HG03159 (cell line): ENCODE results near the gene HDAC8.

Source experiments
- ATAC-seq: cut with Tn5 transposase; IDR thresholded peaks from one replicate; pipeline ENCODE4 v1.9.1; 2021; ENCODE audit warnings: mild to moderate bottlenecking, moderate library complexity; ENCODE audit not compliant: unreplicated experiment

Gene HDAC8

DNA sequence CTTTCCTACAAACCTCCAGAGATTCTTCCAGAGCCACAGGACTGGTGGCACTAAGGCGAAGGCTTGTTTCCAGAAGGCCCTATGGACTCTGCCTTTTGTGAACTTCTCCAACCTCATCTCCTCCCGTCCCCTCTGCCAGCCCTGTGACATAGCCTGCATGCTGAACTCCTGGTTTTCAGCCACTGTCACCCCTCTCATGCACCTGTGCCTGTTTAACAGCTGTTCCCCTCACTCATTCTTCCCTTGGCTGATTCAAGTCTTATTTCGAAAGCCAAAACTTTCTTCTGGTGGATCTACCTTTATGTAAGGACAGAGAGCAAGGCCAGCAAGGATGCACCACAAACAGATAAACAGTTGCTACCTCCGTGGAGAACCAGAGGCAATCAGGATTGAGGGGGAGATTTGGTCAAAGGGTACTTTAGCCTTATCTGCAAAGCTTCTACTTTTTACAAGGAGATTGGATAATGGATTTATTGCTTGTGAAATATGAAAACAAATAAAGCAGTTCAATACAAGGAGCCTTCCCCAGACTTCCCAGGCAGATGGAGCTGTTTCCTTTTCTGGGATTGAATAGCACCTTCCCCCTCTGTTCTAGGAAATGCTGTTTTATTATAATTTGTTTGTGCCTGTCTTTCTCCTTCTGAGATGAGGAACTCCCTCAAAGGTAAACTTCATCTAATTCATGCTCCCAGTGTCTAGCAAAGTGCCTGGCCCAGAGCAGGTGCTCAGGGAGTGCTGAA, 272.6 kb downstream of the HDAC8 start:
- ATAC-seq = no peak

- ATAC-seq = no peak
Measured at GRCh38 chrX:72297953-72298730, 274.5 kb downstream of the HDAC8 start.

- ATAC-seq = no peak
Measured at GRCh38 chrX:72296991-72297390, 275.7 kb downstream of the HDAC8 start.

- ATAC-seq = no peak
Measured at GRCh38 chrX:72295745-72296144, 276.9 kb downstream of the HDAC8 start.

GRCh38 chrX:72294497-72294896, 278.1 kb downstream of the HDAC8 start:
- no peak for ATAC-seq

GRCh38 chrX:72282302-72282701, 290.3 kb downstream of the HDAC8 start:
- ATAC-seq = no peak

DNA sequence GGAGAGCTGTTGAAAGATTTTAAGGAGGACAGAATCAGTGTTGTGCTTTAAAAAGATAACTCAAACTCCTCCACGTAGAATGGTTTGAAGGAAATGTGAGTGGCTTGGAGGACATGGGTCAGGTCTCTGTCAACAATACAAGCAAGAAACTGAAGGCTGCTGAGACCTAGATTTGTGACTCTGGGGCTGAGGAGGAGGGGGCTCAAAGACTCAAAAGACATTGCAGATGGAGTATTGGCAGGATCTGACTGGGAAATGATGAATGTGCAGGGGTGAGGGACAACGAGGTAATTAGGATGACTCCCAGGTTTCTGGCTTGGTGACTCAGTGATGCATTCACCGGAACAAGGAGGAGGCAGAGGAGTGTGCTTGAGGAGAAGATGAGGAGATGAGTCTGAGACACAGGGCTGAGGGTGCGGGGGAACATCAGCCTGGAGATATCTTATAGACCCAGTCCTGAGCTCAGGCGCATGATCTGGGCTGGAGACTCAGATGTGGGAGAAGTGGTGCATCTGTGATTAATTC, 292.3 kb downstream of the HDAC8 start:
- ATAC-seq = no peak
